ENCODE results near the gene SUCLG1.

SUCLG1 gene

GRCh38 chr2:84492571-84492970, 33.5 kb upstream of the SUCLG1 start:
- H3K4me1 ChIP-seq (ENCODE audit: insufficient read depth, insufficient read length), result no peaks in the 10 kb centered on the region
- no peak for DNase-seq (ENCODE audit: low read depth, low spot score)
- no peaks in the 10 kb centered on the region for H3K9me3 ChIP-seq (ENCODE audit: insufficient read depth, low read length)
- H3K27me3 ChIP-seq (ENCODE audit: insufficient read depth, insufficient read length), result no peaks in the 10 kb centered on the region
- no peak overlapping the region for H3K9ac ChIP-seq (ENCODE audit: insufficient read length, low read depth)
- H3K36me3 ChIP-seq (ENCODE audit: insufficient read depth, insufficient read length, low read length), result no peaks in the 10 kb centered on the region
- no peak overlapping the region for H3K4me3 ChIP-seq (ENCODE audit: insufficient read length, low read depth)
- no peak for TF ChIP-seq SUZ12 (IDR thresholded peaks at IDR 0.05; ENCODE audit: extremely low read depth, insufficient read depth, insufficient read length)
- TF ChIP-seq ZNF274 (IDR thresholded peaks at IDR 0.05; ENCODE audit: low read depth, low read length), result no peak
- TF ChIP-seq YY1 (IDR thresholded peaks at IDR 0.05; ENCODE audit: insufficient read depth, insufficient read length), result no peak

- Histone ChIP-seq H3K9me3 (ENCODE audit: insufficient read depth, low read length) (no peaks in the 10 kb centered on the region), H3K36me3 (ENCODE audit: insufficient read depth, insufficient read length, low read length) (no peaks in the 10 kb centered on the region), H3K9ac (ENCODE audit: insufficient read length, low read depth) (no peak overlapping the region), H3K4me3 (ENCODE audit: insufficient read length, low read depth) (no peak overlapping the region), H3K4me1 (ENCODE audit: insufficient read depth, insufficient read length) (no peaks in the 10 kb centered on the region), H3K27me3 (ENCODE audit: insufficient read depth, insufficient read length) (no peaks in the 10 kb centered on the region)
- no peak for DNase-seq (ENCODE audit: low read depth, low spot score)
- TF ChIP-seq SUZ12 (IDR thresholded peaks at IDR 0.05; ENCODE audit: extremely low read depth, insufficient read depth, insufficient read length) (no peak), ZNF274 (IDR thresholded peaks at IDR 0.05; ENCODE audit: low read depth, low read length) (no peak), YY1 (IDR thresholded peaks at IDR 0.05; ENCODE audit: insufficient read depth, insufficient read length) (no peak)
Observed at GRCh38 chr2:84491741-84492140, 32.7 kb upstream of the SUCLG1 start.

GRCh38 chr2:84491256-84491655, 32.2 kb upstream of the SUCLG1 start:
- H3K9me3 ChIP-seq (ENCODE audit: insufficient read depth, low read length), result no peaks in the 10 kb centered on the region
- no peak for DNase-seq (ENCODE audit: low read depth, low spot score)
- H3K36me3 ChIP-seq (ENCODE audit: insufficient read depth, insufficient read length, low read length), result no peaks in the 10 kb centered on the region
- H3K4me1 ChIP-seq (ENCODE audit: insufficient read depth, insufficient read length), result no peaks in the 10 kb centered on the region
- H3K4me3 ChIP-seq (ENCODE audit: insufficient read length, low read depth), result no peak overlapping the region
- H3K9ac ChIP-seq (ENCODE audit: insufficient read length, low read depth), result no peak overlapping the region
- H3K27me3 ChIP-seq (ENCODE audit: insufficient read depth, insufficient read length), result no peaks in the 10 kb centered on the region
- TF ChIP-seq YY1 (IDR thresholded peaks at IDR 0.05; ENCODE audit: insufficient read depth, insufficient read length) (no peak), SUZ12 (IDR thresholded peaks at IDR 0.05; ENCODE audit: extremely low read depth, insufficient read depth, insufficient read length) (no peak)

GRCh38 chr2:84487298-84487996, 28.4 kb upstream of the SUCLG1 start:
- Histone ChIP-seq H3K4me1 (ENCODE audit: insufficient read depth, insufficient read length) (no peaks in the 10 kb centered on the region), H3K4me3 (ENCODE audit: insufficient read length, low read depth) (no peak overlapping the region), H3K27me3 (ENCODE audit: insufficient read depth, insufficient read length) (no peaks in the 10 kb centered on the region), H3K9ac (ENCODE audit: insufficient read length, low read depth) (no peak overlapping the region), H3K9me3 (ENCODE audit: insufficient read depth, low read length) (no peaks in the 10 kb centered on the region), H3K36me3 (ENCODE audit: insufficient read depth, insufficient read length, low read length) (no peaks in the 10 kb centered on the region)
- no peak for DNase-seq (ENCODE audit: low read depth, low spot score)
- TF ChIP-seq YY1 (IDR thresholded peaks at IDR 0.05; ENCODE audit: insufficient read depth, insufficient read length), result no peak

GRCh38 chr2:84486441-84487115, 27.5 kb upstream of the SUCLG1 start:
- no peak overlapping the region for H3K9ac ChIP-seq (ENCODE audit: insufficient read length, low read depth)
- no peaks in the 10 kb centered on the region for H3K9me3 ChIP-seq (ENCODE audit: insufficient read depth, low read length)
- no peak overlapping the region for H3K4me3 ChIP-seq (ENCODE audit: insufficient read length, low read depth)
- no peaks in the 10 kb centered on the region for H3K27me3 ChIP-seq (ENCODE audit: insufficient read depth, insufficient read length)
- DNase-seq (ENCODE audit: low read depth, low spot score), result no peak
- TF ChIP-seq ZNF274 (IDR thresholded peaks at IDR 0.05; ENCODE audit: low read depth, low read length) (no peak), YY1 (IDR thresholded peaks at IDR 0.05; ENCODE audit: insufficient read depth, insufficient read length) (no peak), SUZ12 (IDR thresholded peaks at IDR 0.05; ENCODE audit: extremely low read depth, insufficient read depth, insufficient read length) (no peak)
- no peaks in the 10 kb centered on the region for H3K4me1 ChIP-seq (ENCODE audit: insufficient read depth, insufficient read length)
- no peaks in the 10 kb centered on the region for H3K36me3 ChIP-seq (ENCODE audit: insufficient read depth, insufficient read length, low read length)

- Histone ChIP-seq H3K9ac (ENCODE audit: insufficient read length, low read depth) (no peak overlapping the region), H3K27me3 (ENCODE audit: insufficient read depth, insufficient read length) (no peaks in the 10 kb centered on the region), H3K4me3 (ENCODE audit: insufficient read length, low read depth) (no peak overlapping the region), H3K4me1 (ENCODE audit: insufficient read depth, insufficient read length) (no peaks in the 10 kb centered on the region), H3K36me3 (ENCODE audit: insufficient read depth, insufficient read length, low read length) (no peaks in the 10 kb centered on the region), H3K9me3 (ENCODE audit: insufficient read depth, low read length) (0 out of 2 replicates have a peak, but pooled peaks cover under 1% of the 10 kb centered on the region)
- TF ChIP-seq ZNF274 (IDR thresholded peaks at IDR 0.05; ENCODE audit: low read depth, low read length), result no peak
- no peak for TF ChIP-seq YY1 (IDR thresholded peaks at IDR 0.05; ENCODE audit: insufficient read depth, insufficient read length)
- no peak for TF ChIP-seq SUZ12 (IDR thresholded peaks at IDR 0.05; ENCODE audit: extremely low read depth, insufficient read depth, insufficient read length)
- no peak for DNase-seq (ENCODE audit: low read depth, low spot score)
Observed at GRCh38 chr2:84483320-84483719, 24.2 kb upstream of the SUCLG1 start.

GRCh38 chr2:84482603-84483002, 23.5 kb upstream of the SUCLG1 start:
- no peak overlapping the region for H3K4me3 ChIP-seq (ENCODE audit: insufficient read length, low read depth)
- no peaks in the 10 kb centered on the region for H3K27me3 ChIP-seq (ENCODE audit: insufficient read depth, insufficient read length)
- no peak overlapping the region for H3K9ac ChIP-seq (ENCODE audit: insufficient read length, low read depth)
- H3K4me1 ChIP-seq (ENCODE audit: insufficient read depth, insufficient read length), result no peaks in the 10 kb centered on the region
- DNase-seq (ENCODE audit: low read depth, low spot score), result no peak
- TF ChIP-seq SUZ12 (IDR thresholded peaks at IDR 0.05; ENCODE audit: extremely low read depth, insufficient read depth, insufficient read length), result no peak
- no peak for TF ChIP-seq ZNF274 (IDR thresholded peaks at IDR 0.05; ENCODE audit: low read depth, low read length)
- TF ChIP-seq YY1 (IDR thresholded peaks at IDR 0.05; ENCODE audit: insufficient read depth, insufficient read length), result no peak
- H3K36me3 ChIP-seq (ENCODE audit: insufficient read depth, insufficient read length, low read length), result no peaks in the 10 kb centered on the region
- peaks cover 8% of the 10 kb centered on the region; the same call in 1 of the 2 replicates for H3K9me3 ChIP-seq (ENCODE audit: insufficient read depth, low read length)

All from NT2/D1 (cell line).